Stimulated activated CD4-positive, alpha-beta T cell treated with anti-CD3 and anti-CD28 coated beads, Interleukin-4, amount 100 ng/mL, for 4 hours (primary cell): ENCODE measurements around the gene PLA2G3.
"Not testable (repeated sequence)": the region's sequence is repeated elsewhere in the genome, so short reads cannot be mapped to it uniquely, and the experiment has no call there.

ENCODE experiments used
- DNase-seq, 2 experiments: peaks; one replicate each; pipeline ENCODE4 v3.0.0-alpha.2; 2020

The PLA2G3 gene

DNA sequence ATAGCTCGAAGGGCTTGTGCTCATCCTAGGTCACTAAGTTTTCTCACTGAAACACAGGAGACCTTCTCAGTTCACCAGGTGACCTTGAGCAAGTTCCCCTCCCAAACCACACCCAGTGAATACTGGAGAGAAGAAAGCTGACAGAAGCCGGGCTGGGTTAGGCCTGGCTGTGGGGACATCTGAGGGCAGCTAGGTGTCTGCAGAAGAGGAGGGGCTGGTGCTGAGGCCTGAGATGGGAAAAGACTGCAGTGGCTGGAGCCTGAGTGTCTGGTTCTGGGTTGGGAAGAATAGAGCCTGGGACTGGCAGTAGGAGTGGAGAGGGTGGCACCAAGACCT lies 18.1 kb downstream of the PLA2G3 start:
- DNase-seq: no peak

DNA sequence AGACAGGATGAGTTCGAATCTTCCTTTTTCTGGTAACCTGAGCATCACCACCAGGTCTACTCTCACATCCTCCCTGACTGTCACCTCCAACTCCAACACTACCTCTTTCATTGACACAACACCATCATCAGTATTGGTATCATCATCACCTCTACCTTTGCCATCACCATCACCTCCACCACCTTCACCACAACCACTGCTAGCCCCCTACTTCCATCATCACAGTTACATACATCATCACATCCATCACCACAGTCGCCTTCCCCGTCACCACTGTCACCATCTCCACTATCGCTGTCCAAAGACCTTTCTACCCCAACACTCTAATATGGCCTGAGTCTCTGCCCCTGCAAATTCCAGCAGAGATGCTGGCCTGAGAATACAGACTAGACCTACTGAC lies 18.9 kb downstream of the PLA2G3 start:
- no peak for DNase-seq

DNA sequence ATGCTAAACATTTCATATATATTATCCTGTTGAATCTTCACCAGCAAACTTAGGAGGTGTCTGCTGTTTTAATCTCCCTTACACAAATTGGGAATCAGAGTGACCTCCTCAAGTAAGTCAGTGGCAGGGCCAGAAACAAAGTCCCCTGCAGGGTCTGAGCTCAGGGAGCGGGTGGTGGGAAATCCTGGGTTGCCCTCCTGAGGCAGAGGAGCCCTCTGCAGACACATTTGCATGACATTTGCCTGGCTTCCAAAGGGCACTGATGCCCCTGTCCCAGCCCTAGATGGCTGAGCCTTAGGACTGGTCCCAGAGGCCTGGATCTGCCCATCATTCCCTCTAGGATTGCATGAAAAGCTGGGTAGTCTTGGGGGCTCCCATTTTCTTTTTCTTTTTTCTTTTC lies 19.7 kb downstream of the PLA2G3 start:
- DNase-seq: no peak

DNA sequence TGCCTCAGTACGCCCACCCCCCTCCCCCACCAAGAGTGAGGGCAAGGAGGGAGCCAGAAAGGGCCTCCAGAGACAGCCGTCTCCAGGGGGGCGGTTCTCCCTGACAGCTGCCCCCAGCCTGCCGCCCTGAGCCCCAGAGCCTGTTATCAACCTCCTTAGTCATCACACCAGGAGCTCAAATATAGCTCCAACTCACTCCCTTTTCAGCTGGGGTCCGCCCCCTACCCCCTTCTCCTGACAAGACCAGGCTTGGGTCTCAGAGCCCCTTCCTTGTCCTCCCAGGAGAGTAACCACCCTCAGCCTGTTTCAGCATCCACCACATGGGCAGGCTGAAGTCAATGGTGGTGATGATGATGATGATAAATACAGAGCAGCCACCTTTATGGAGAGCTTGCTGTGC lies 20.1 kb downstream of the PLA2G3 start:
- DNase-seq: no peak

DNA sequence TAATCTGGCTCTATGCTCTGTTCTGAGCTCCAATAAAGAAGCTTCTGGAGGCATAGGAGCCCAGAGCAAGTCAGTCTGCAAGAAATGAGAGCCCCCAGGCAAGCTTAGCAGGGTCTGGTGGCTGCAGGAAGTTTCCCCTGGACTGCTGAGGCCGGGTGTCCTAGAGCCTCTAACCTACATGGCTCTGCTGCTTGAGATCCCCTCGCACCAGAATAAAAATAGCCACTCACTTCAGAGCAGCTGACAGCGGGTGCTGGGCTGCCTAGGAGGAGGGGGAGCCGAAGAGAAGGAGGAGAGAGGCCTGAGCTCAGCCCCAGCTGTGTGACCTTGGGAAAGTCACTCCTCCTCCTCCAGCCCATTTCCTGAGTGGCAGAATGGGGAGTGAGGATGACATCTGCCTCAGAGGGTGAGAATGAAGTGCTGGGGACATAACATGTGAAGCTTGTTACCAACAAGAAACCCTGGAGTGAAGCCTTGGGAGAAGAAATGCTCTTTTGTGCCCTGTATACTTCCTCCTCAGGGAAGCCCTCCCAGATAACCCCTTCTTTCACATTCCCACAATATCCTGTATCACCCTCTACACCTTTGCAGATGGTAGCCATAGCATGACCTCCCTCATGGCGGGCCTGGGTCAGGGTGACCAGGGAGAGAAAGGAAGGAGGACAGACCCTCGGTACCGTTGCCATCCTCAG lies 21.1 kb downstream of the PLA2G3 start:
- DNase-seq: no peak

DNA sequence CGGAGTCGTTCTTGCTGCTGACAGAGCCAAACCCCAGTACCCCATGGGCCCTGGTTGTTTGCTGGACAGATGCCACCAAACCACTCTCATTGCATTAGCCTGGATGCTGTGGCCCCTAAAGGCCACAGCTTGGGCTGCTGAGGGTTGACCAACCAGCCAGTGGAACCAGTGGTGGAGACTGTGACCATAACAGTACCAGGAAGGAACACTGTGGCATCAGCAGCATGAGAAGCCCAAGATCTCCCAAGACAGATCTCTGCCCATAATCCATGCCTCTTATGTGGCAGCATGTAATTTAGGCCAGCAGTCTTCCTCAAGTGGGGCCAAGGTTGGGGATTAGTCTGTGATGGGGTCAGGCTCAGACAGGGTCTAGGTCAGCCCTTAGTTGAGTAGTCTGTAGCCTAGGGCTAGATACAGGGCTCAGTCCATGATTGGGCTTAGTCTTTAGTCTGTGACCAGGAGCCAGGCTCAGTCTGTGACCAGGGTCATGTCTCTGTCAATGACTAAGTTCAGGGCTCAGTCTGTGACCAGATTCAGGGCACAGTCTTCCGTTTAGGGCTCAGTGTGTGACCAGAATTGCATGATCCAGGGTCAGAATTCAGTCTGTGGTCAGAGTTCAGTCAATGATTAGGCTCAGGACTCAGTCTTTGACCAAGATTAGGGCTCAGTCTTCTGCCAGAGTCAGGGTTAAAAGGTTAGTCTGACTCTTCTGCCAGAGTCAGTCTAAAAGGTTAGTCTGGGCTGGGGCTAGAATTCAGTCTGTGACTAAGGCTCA lies 22.1 kb downstream of the PLA2G3 start:
- no peak for DNase-seq

DNA sequence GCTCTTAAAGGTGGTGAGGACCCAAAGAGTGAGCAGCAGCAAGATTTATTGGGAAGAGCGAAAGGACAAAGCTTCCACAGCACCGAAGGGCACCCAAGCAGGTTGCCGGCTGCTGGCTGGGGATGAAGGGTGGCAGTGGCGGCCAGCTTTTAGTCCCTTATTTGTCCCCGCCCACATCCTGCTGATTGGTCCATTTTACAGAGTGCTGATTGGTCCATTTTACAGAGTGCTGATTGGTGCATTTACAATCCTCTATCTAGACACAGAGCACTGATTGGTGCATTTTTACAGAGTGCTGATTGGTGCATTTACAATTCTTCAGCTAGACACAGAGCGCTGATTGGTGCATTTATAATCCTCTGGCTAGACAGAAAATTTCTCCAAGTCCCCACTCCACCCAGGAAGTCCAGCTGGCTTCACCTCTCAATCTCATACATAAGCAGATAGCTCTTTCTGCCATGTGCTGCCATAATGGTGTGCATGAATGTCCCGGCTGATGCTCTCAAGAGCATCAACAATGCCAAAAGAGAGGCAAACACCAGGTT lies 27.7 kb downstream of the PLA2G3 start:
- not testable (repeated sequence) for DNase-seq

DNA sequence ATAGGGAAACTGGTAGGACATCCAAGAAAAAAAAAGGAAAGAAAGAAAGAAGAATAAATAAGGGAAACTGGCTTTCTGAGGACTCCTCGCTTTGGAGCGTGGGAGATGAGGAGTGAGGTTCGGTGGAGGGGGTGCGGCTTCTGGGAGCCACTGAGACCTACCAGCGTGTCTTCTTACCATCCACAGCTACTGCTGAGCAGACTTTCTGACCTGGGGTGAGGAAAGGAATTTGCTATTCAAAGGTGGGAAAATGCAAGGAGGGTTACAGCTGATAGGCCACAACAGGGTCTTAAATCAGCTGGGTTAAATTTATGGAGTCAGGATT lies 32.5 kb downstream of the PLA2G3 start:
- DNase-seq: no peak

DNA sequence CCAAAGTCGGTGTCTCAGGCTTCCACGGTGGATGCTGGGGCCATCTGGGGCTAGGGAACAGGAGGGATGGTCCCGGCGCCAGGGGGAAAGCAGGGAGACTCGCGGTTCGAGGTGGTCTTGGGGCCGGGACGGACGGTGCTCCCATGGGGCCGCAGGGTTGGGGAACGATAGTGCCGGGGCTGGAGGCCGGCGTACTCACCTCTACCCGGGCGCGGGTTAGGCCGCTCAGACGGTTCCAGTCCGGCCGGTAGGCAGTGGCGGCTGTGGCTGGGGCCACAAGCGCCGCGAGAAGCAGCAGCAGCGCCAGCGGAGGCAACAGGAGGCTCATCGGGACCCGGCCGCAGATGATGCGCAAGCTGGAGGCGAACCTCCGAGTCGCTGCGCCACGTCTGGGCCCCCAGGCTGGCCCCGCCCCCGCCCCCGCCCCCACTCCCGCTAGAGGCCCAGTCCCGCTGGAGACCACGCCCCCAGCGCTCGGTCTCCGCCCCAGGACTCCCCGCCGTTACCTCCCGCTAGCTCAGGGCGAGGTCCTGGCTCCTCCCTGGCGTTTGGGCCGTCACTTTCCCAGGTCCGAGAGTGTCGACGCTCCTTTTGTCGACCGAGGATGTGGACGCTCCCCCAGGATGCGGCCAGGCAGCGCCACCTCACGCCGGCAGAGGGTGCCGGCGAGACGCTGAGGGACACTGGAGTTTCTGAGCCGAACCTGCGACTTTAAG lies 33.0 kb downstream of the PLA2G3 start, which contains the start of gene SELENOM:
TSS of gene SELENOM (minus strand) at position 391 of the 716 bp plus-strand sequence. CDS start at position 328, 63 bp downstream.
- peak; percentile 82 to 83 for DNase-seq

DNA sequence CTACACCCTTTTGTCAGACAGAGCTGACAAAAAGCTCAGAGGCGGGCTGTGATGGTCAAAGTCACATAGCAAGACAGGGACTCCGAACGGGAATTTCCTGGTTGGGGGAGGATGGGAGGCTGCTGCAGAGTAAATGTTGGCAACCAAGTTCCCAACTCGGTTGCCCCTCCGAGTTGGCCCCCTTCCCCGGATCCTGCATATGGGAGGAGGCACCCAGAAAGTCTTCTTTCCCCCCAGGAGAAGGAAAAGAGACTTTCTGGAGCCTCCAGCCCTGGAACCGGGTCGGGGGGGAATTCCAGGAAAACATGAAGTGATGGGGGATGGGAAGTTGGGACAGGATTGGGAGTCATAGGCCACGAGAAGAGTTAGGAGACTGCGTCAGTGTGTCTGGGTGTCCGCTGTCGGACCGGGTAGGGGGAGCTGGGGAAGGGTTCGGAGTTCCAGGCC lies 33.6 kb downstream of the PLA2G3 start:
- DNase-seq: no peak

DNA sequence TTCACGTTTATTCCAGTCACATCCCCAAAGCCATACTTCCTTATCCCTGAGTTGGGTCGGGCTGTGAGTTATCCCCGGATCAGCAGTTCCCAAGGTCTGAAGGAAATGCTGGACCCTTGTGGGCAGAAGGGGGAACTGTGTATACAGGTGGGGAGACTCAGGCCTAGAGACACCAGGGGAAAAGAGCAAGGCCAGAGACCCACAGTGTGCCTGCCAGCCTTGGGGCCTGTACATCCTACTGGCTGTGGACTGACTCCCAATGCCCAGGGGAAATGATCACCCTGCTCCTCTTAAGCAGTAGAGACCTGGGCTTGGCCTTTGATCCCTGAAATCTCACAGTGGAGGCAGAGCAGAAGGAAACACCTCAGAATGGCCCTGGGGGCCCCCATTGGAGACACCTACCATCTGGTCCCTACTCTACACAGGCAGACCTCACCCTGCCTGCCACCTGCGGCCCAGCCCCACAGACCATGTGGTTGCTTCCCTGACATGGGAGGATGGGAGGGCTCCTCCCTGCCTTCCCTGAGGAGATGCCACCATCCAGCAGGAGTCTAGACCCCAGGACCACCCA lies 34.2 kb downstream of the PLA2G3 start:
- DNase-seq: no peak

DNA sequence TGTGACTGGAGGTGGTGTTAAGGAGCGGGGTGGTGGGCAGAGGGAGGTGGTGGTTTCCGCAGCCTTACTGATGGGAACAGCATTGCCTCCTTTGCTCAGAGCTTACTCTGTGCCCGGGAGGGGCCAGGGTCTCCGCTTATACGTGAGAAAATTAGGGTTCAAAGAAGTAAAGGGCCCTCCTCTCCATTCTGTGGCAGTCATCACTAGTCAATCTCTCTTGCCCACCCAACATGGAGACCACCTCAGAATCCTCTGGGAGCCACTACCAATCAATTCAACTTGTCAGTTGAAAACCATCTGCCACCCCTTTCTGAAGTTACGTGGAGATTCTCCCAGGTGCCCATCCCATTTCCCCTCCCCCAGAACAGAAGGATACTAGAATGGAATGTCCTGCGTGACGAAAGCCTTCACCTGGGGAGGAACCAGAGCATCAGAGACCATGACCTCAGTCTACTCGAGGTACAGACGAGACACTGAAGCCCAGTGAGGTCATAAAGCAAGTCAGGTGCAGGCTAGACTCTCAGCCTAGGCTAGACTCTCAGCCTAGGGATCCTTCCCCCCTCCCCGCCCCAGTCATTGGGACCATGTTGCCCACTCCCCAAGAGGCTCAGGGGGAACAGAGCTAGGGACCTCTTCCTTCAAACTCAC lies 34.9 kb downstream of the PLA2G3 start:
- DNase-seq: no peak

DNA sequence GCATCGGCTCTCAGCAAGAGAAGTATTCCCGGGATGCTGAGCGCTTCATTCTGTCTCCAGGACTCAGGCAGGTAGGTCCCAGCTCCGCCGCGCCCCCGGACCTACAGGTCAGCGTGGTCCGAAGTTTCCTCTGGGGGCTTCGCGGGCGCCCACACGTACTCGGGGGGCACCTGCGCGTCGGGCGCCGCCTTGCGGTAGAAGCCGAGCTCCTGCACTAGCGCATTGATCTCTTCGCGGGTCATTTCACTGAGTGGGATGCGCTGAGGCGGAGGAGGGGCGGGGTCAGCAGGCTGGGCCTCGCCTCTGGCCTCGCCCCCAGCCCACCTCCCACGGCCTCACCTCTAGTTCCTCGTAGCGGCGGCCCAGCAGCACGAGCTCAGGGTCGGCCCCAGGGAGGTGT lies 35.4 kb downstream of the PLA2G3 start:
- no peak for DNase-seq

DNA sequence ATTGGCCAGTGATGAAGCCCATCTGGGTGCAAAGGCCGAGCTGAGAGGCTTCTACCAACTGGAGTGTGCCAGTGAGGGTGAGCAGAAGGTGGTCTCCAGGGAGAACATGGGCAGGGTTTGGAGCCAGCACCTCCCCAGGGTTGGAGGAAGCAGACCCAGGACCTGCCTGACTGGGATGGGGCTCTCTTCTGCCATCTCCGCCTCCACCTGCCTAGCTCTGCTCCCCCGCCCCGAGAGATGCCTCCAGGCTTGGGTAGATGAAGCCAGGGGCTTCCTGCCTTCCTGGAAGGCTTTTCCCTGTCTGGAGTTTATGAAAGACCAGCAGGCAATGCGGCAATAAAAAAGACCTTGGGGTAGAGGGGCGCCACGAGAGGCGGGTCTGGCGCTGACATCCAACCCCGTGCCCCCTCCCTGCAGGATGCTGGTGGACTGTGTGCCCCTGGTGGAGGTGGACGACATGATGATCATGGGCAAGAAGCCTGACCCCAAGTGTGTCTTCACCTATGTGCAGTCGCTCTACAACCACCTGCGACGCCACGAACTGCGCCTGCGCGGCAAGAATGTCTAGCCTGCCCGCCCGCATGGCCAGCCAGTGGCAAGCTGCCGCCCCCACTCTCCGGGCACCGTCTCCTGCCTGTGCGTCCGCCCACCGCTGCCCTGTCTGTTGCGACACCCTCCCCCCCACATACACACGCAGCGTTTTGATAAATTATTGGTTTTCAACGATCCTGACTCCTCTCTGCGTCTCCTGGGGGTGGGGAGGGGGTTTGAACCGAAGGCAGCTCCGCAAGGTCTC lies 36.2 kb downstream of the PLA2G3 start:
- DNase-seq: no peak

DNA sequence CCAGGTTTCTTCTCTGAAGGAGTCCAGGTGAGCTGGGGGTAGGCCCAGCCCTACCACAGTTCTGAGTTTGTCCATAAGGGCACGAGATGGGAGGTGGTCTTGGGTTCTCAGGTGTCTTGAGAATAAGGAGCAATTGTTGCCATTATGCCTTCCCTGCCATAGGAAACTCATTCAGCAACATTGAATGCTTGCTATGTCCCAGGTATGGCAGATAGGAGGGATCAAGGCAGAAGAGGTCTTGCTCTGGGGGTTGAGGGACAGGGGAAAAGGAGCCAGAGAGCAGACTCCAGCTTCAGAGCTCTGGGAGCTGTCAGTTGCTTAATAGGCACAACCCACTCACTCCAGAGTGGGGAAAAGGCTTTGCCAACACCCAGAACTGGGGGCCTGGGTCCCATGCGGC lies 37.2 kb downstream of the PLA2G3 start:
- no peak for DNase-seq

DNA sequence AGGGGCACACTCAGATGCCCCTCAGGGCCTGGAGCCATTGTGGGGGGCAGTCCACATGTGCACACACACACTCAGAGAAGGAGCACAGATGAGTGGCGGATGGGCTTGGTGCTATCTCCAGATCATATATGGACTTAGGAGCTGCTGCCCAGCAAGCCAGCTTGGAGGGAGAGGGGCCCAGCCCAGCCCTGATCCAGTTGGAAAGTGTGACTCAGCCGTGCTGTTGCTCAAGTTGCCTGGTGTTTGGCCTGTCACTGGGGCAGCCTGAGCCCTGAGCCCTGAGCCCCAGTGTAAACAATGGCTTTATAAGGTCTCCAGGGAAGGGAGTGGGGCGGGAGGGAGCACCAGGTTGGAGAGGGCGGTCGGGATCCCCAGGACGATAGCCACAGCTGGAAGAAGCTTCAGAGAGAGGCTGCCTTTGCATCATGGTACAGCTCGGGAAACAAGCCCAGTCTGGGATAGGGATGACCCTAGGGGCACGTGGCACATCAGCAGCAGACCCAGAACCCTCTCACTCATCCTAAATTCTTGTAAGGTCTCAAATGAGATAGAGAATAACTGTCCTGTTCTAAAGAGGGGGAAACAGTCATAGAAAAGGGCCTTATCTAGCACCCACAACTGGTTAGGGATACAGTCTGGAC lies 37.7 kb downstream of the PLA2G3 start:
- no peak for DNase-seq

DNA sequence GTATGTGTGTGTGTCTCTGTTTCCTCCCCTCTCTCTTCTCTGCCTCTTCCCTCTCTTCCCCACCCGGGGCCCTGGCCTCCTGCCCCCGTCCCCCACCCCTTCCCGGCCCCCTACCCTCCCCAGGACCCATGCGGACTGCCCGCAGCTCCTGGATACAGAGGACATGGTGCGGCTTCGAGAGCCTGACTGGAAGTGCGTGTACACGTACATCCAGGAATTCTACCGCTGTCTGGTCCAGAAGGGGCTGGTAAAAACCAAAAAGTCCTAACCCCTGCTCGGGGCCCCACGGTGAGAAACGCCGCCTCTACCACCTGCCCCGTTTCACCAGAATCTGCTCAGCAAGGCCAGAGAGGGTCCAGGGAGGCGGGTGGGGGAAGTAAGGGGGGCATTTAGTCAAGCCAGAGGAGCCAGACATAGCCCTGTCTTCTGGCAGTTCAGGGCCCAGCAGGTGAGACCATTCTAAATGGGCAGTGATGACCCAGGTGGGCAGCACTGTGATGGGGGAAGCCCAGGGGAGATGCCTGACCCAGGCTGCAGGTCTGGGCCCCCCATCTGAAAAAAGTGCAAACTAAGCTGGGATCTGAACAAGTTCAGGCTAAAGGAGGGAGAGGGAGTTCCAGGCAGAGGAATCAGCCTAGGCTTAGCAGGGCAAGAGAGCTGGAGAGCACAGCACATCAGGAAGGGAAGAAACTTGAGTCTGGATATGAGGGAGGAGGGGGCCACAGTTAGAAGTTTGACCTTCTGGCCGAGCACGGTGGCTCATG lies 39.4 kb downstream of the PLA2G3 start:
- DNase-seq: no peak

DNA sequence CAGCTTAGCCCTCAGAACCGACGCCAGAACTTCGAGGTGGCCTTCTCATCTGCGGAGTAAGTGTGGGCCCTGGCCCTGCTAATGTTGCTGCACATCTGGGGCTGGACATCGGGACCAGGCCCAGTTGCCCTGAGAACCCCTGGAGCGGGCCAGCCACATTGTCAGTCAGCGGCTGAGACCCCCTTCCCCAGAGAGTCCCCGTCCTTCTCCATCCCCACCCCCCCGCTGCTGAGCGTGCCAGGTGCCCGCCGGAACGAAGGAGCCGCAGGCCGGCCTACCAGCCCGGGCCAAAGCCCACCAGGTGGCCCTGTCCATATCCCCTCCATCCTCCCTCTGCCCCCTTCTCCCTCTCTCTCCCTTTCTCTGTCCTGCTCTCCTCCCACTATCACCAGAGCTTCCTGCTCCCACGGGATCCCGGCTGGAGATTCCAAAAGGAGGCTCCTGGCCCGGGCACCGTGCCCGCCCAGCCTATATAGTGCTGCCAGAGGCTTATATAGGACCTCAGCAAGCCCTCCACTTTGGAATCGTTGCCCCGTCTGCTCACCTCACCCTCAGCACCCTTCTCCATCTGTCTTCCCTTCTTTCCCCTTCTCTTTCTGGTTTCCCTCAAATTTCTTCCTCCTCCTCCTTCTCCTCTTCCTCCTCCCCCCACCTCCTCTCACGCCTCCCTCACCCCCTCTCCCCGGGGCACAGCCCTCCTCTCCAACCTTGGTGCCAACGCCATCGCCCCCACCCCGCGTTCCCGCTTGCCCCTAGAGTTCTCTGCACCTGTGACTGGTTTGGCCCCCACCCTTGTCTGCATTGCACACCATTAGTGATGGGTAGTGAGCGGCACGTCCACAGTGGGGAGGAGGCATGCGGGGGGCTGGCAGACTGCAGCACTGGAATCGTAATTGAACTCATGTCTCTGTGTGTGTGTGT lies 40.2 kb downstream of the PLA2G3 start:
- DNase-seq: no peak

DNA sequence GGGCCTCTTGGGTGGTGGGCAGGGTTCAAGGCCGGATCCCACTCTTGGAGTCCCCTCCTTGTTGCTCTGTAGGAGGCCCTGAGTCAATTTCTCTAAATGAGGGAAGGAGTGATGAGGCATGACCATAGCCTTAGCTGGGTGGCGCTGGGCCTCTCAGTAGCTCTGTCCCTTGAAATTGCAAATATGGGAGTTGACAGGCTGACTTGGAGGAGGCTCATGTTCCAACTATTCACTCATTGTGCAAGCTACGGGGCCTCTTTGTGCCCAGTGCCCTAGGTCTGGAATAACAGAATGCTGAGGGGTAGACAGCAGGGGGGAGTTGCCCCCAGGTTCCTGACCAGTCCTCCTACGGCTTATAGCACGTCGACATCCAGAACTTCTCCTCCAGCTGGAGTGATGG lies 40.9 kb downstream of the PLA2G3 start:
- no peak for DNase-seq
